A673 (cell line): ENCODE measurements around the gene RTN4. TPM values are rescaled to one million over a fixed set of nuclear protein-coding genes. Genes with fewer than 3 reads are reported as not detected.

Source experiments
- BruUV-seq: library from RNA; stranded (reverse); fragments of 400-500 nt; replicated peaks from 2 replicates; lab custom pipeline; 2021; lab: Mats Ljungman, UMichigan
- CTCF ChIA-PET: fragments of 300-600 bp; sonication (Branson Sonifier 250); formaldehyde crosslinking; loops from one replicate; lab custom pipeline; 2022; ENCODE audit warnings: antibody characterized with exemption; lab: Charles Lee
- POLR2A ChIA-PET: fragments of 300-600 bp; sonication (Branson Sonifier 250); formaldehyde crosslinking; loops from one replicate; lab custom pipeline; 2022; ENCODE audit warnings: antibody characterized with exemption; ENCODE audit not compliant: low non-redundant PET; lab: Charles Lee
- DNase-seq: peaks from one replicate; pipeline ENCODE4 v3.0.0-alpha.2; 2015; ENCODE audit warnings: low spot score
- H3K27ac ChIP-seq: fragments of 200-600 bp; sonication (generic); 2 replicates; pipeline ENCODE4 v1.5.1; 2016; ENCODE audit warnings: mixed run types, low read depth, mild to moderate bottlenecking, mixed read lengths, antibody characterized with exemption, low read length; ENCODE audit not compliant: poor library complexity, severe bottlenecking
- H3K27me3 ChIP-seq: fragments of 200-600 bp; sonication (generic); replicated peaks from 2 replicates; pipeline ENCODE4 v1.6.1; 2017; ENCODE audit warnings: mixed run types, low read depth, mild to moderate bottlenecking, mixed read lengths, antibody characterized with exemption, low read length; ENCODE audit not compliant: insufficient read depth, poor library complexity
- H3K36me3 ChIP-seq: fragments of 200-600 bp; sonication (generic); 2 replicates; pipeline ENCODE4 v1.6.1; 2016; ENCODE audit warnings: mixed run types, mild to moderate bottlenecking, mixed read lengths, antibody characterized with exemption, low read length; ENCODE audit not compliant: insufficient read depth, poor library complexity, severe bottlenecking
- H3K4me1 ChIP-seq: fragments of 200-600 bp; sonication (generic); 2 replicates; pipeline ENCODE4 v1.6.1; 2017; ENCODE audit warnings: mixed run types, mild to moderate bottlenecking, mixed read lengths, antibody characterized with exemption, low read length; ENCODE audit not compliant: insufficient read depth, poor library complexity, severe bottlenecking
- H3K4me3 ChIP-seq: fragments of 200-600 bp; sonication (generic); 2 replicates; pipeline ENCODE4 v1.5.1; 2016; ENCODE audit warnings: low read depth, mixed run types, mild to moderate bottlenecking, mixed read lengths, low read length; ENCODE audit not compliant: poor library complexity, severe bottlenecking
- H3K9me3 ChIP-seq: fragments of 200-600 bp; sonication (generic); 2 replicates; pipeline ENCODE4 v1.6.1; 2016; ENCODE audit warnings: mixed run types, low read depth, mild to moderate bottlenecking, mixed read lengths, antibody characterized with exemption, low read length; ENCODE audit not compliant: poor library complexity, severe bottlenecking
- CTCF ChIP-seq: fragments of 300-800, 200-600 bp; sonication (generic); conservative IDR thresholded peaks from 2 replicates; pipeline ENCODE4 v1.5.1; 2017; ENCODE audit warnings: low read depth, mild to moderate bottlenecking, antibody characterized with exemption, low read length, moderate library complexity, mixed read lengths
- EZH2 ChIP-seq: fragments of 200-600 bp; sonication (generic); IDR thresholded peaks from 2 replicates; pipeline ENCODE4 v1.6.1; 2017; ENCODE audit warnings: borderline replicate concordance, low read depth, mild to moderate bottlenecking, mixed read lengths, antibody characterized with exemption, low read length; ENCODE audit not compliant: poor library complexity, severe bottlenecking
- intact Hi-C: fragments of 100-400 bp; cut with micrococcal nuclease; formaldehyde crosslinking; loops from one replicate; pipeline ENCODE4 v1.10.0; 2022; ENCODE audit not compliant: unreplicated experiment
- total RNA-seq: library from RNA; stranded (reverse); gene quantifications from 2 replicates; pipeline ENCODE4 v1.2.3, GENCODE V29; 2021

Gene RTN4
- total RNA-seq, 1 experiment from 2014 or later = 275 TPM

DNA sequence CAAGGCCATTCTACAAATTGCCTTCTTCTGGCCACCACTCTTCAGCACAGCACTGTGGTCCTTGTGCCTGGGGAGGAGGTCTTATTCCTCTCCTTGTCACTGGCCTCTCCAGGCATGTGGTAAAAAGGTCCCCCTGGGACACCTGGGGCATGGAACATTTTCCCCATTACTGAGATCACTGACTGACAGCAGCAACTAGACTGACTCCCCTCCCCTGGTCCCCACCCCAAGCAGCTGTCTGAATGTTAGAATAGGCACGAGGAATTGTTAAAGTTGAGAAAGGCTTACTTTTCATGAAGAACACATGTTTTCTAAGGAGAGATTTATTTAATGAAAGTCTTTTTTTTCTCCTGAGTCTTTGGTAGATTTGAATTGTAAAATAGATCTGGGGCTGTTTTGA is 39.5 kb upstream of the RTN4 start:
- ChIA-PET CTCF (no interaction called here), POLR2A (no interaction called here)
- H3K4me1 ChIP-seq = peaks cover 5% of the 10 kb centered on the region
- TF ChIP-seq CTCF = no peak
- no peak for TF ChIP-seq EZH2
- no peaks in the 10 kb centered on the region for H3K36me3 ChIP-seq
- intact Hi-C loops = no loop called here
- no peak overlapping the region for H3K4me3 ChIP-seq
- H3K9me3 ChIP-seq = no peaks in the 10 kb centered on the region
- H3K27ac ChIP-seq = no peak overlapping the region
- no TSS peak for BruUV-seq
- no peaks in the 10 kb centered on the region for H3K27me3 ChIP-seq
- DNase-seq = no peak

GRCh38 chr2:55088400-55088799 is 38.1 kb upstream of the RTN4 start:
- H3K4me3 ChIP-seq = no peak overlapping the region
- peaks cover 5% of the 10 kb centered on the region for H3K4me1 ChIP-seq
- intact Hi-C loops = no loop called here
- H3K27ac ChIP-seq = no peak overlapping the region
- TF ChIP-seq EZH2 (no peak), CTCF (no peak)
- H3K27me3 ChIP-seq = no peaks in the 10 kb centered on the region
- ChIA-PET CTCF (no interaction called here), POLR2A (no interaction called here)
- BruUV-seq = no TSS peak
- H3K9me3 ChIP-seq = no peaks in the 10 kb centered on the region
- DNase-seq = no peak
- no peaks in the 10 kb centered on the region for H3K36me3 ChIP-seq

GRCh38 chr2:55087936-55088335 is 37.7 kb upstream of the RTN4 start:
- Histone ChIP-seq H3K36me3 (no peaks in the 10 kb centered on the region), H3K4me3 (no peak overlapping the region), H3K9me3 (no peaks in the 10 kb centered on the region), H3K4me1 (peaks cover 5% of the 10 kb centered on the region), H3K27me3 (no peaks in the 10 kb centered on the region), H3K27ac (no peak overlapping the region)
- no peak for TF ChIP-seq CTCF
- no peak for TF ChIP-seq EZH2
- POLR2A ChIA-PET = no interaction called here
- no TSS peak for BruUV-seq
- DNase-seq = no peak
- intact Hi-C loops = no loop called here
- CTCF ChIA-PET = no interaction called here
